Measurements from ENCODE around the gene C19orf12. TPM values are rescaled to one million over a fixed set of nuclear protein-coding genes. Genes with fewer than 3 reads are reported as not detected.
A peak's percentile ranks its signal among the peaks of the same experiment; 100 is the strongest.

C19orf12 gene
- total RNA-seq, 1 experiment from 2014 or later, result 17.5 TPM

DNA sequence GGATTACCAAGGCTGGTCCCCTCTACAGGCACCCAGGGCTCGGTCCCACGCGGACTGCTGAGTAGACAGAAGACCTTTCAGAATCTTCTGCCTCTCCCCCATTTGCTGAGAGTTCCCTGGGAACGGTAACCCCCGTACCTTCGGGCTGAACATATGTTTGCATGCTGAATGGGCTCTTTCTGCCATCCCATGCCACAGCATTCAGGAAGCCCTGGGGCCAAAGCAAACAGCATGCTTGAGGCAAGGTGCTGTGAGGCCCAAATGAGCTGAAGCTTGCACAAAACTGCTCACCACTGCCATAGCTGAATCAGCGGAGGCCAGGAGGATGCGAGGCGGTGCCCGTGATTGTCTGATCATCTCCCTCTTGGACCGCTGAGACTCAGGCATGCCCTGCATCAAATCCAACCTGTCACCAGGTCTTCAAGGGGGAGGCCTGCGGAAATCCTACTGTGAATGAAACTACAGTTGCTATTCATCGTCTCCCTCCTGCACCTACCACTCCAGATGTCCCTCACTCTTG is 16.3 kb upstream of the C19orf12 start:
- no peak for TF ChIP-seq CTCF (IDR thresholded peaks at IDR 0.05; ENCODE audit: unreplicated experiment)
- H3K27ac Mint-ChIP-seq (ENCODE audit: unreplicated experiment), result no peak overlapping the region
- peaks cover 97% of the 10 kb centered on the region for H3K27me3 Mint-ChIP-seq (ENCODE audit: unreplicated experiment)
- no peak for DNase-seq
- no peaks in the 10 kb centered on the region for H3K36me3 Mint-ChIP-seq (ENCODE audit: insufficient read depth, unreplicated experiment)
- no peaks in the 10 kb centered on the region for H3K4me1 Mint-ChIP-seq (ENCODE audit: low read depth, unreplicated experiment)
- H3K9me3 Mint-ChIP-seq (ENCODE audit: low read depth, unreplicated experiment), result no peaks in the 10 kb centered on the region
- no peak overlapping the region for H3K4me3 Mint-ChIP-seq (ENCODE audit: low read depth, unreplicated experiment)
- no TSS peak for BruUV-seq (replicated peaks)
- intact Hi-C loops (cut with micrococcal nuclease; ENCODE audit: unreplicated experiment), result loop anchor here (5.0 kb wide), 1 partner anchor 921 kb away; no protein-coding TSS in a partner anchor
- CTCF ChIA-PET, result interaction anchor here (1.1 to 1.4 kb wide), 2 partner anchors 15 to 142 kb away, joined by 5 to 16 read pairs; no protein-coding TSS in a partner anchor

DNA sequence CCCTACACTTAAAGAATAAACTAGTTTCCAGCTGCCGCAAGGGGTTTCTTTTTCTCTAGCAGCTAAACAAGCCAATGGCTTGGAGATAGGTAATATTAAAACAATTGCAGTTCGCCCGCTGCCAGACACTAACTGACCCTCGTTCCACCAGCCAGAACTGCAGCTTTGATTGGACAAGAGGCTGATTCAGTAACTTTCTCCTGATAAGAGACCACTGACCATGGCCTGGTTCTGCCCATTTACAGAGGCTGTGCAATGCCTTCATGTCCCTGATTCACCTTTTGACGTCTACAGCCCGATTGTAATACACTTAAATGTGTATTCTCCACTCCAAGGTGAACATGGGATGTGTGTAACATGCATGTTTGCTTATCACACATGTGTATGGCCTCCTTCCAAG is 12.8 kb upstream of the C19orf12 start:
- Mint-ChIP-seq H3K4me3 (ENCODE audit: low read depth, unreplicated experiment) (no peak overlapping the region), H3K4me1 (ENCODE audit: low read depth, unreplicated experiment) (peaks cover 11% of the 10 kb centered on the region), H3K9me3 (ENCODE audit: low read depth, unreplicated experiment) (no peaks in the 10 kb centered on the region), H3K27me3 (ENCODE audit: unreplicated experiment) (peaks cover 97% of the 10 kb centered on the region), H3K36me3 (ENCODE audit: insufficient read depth, unreplicated experiment) (no peaks in the 10 kb centered on the region), H3K27ac (ENCODE audit: unreplicated experiment) (no peak overlapping the region)
- TF ChIP-seq CTCF (IDR thresholded peaks at IDR 0.05; ENCODE audit: unreplicated experiment), result no peak
- DNase-seq, result no peak
- CTCF ChIA-PET, result no interaction called here
- BruUV-seq (replicated peaks), result no TSS peak
- intact Hi-C loops (cut with micrococcal nuclease; ENCODE audit: unreplicated experiment), result no loop called here

- no peak for DNase-seq
- BruUV-seq (replicated peaks), result no TSS peak
- Mint-ChIP-seq H3K27ac (ENCODE audit: unreplicated experiment) (no peak overlapping the region), H3K36me3 (ENCODE audit: insufficient read depth, unreplicated experiment) (no peaks in the 10 kb centered on the region), H3K4me1 (ENCODE audit: low read depth, unreplicated experiment) (peaks cover 11% of the 10 kb centered on the region), H3K9me3 (ENCODE audit: low read depth, unreplicated experiment) (no peaks in the 10 kb centered on the region), H3K27me3 (ENCODE audit: unreplicated experiment) (peaks cover 91% of the 10 kb centered on the region), H3K4me3 (ENCODE audit: low read depth, unreplicated experiment) (peak overlapping the region; percentile 65)
- intact Hi-C loops (cut with micrococcal nuclease; ENCODE audit: unreplicated experiment), result no loop called here
- CTCF ChIA-PET, result interaction anchor here (0.8 kb wide), 1 partner anchor 8 kb away, joined by 4 read pairs; no protein-coding TSS in a partner anchor
- no peak for TF ChIP-seq CTCF (IDR thresholded peaks at IDR 0.05; ENCODE audit: unreplicated experiment)
Measured at GRCh38 chr19:29724746-29725145, 9.7 kb upstream of the C19orf12 start.

GRCh38 chr19:29724102-29724641 is 9.1 kb upstream of the C19orf12 start:
- TF ChIP-seq CTCF (IDR thresholded peaks at IDR 0.05; ENCODE audit: unreplicated experiment), result no peak
- H3K27me3 Mint-ChIP-seq (ENCODE audit: unreplicated experiment), result peaks cover 85% of the 10 kb centered on the region
- peak overlapping the region; percentile 65 for H3K4me3 Mint-ChIP-seq (ENCODE audit: low read depth, unreplicated experiment)
- intact Hi-C loops (cut with micrococcal nuclease; ENCODE audit: unreplicated experiment), result no loop called here
- no peak for DNase-seq
- no TSS peak for BruUV-seq (replicated peaks)
- H3K4me1 Mint-ChIP-seq (ENCODE audit: low read depth, unreplicated experiment), result peaks cover 11% of the 10 kb centered on the region
- CTCF ChIA-PET, result no interaction called here
- H3K27ac Mint-ChIP-seq (ENCODE audit: unreplicated experiment), result no peak overlapping the region
- no peaks in the 10 kb centered on the region for H3K9me3 Mint-ChIP-seq (ENCODE audit: low read depth, unreplicated experiment)
- no peaks in the 10 kb centered on the region for H3K36me3 Mint-ChIP-seq (ENCODE audit: insufficient read depth, unreplicated experiment)
